OCI-LY7 (cell line): ENCODE results near the gene SPAG9. TPM values are rescaled to one million over a fixed set of nuclear protein-coding genes. Genes with fewer than 3 reads are reported as not detected.

Experiments
- BruUV-seq: library from RNA; stranded (reverse); fragments of 400-500 nt; replicated peaks from 2 replicates; lab custom pipeline; 2021; lab: Mats Ljungman, UMichigan
- CTCF ChIA-PET: fragments of 300-600 bp; sonication (Branson Sonifier 250); formaldehyde crosslinking; loops from one replicate; lab custom pipeline; 2022; ENCODE audit warnings: antibody characterized with exemption; ENCODE audit not compliant: unreplicated experiment; lab: Charles Lee
- POLR2A ChIA-PET: fragments of 300-600 bp; sonication (Branson Sonifier 250); formaldehyde crosslinking; loops from one replicate; lab custom pipeline; 2022; ENCODE audit warnings: antibody characterized with exemption; lab: Charles Lee
- DNase-seq: peaks from one replicate; pipeline ENCODE4 v3.0.0-alpha.2; 2015; ENCODE audit warnings: low spot score
- H2AFZ ChIP-seq: fragments of 200-600 bp; sonication (generic), shearing (Covaris generic); 2 replicates; pipeline ENCODE4 v1.6.1; 2014; ENCODE audit warnings: mild to moderate bottlenecking, antibody characterized with exemption, low read length, moderate library complexity
- H3K27ac ChIP-seq: fragments of 200-600 bp; sonication (generic); 2 replicates; pipeline ENCODE4 v1.5.1; 2014; ENCODE audit warnings: mixed run types, low read depth, mild to moderate bottlenecking, moderate library complexity, low read length, inconsistent platforms; ENCODE audit not compliant: poor library complexity, severe bottlenecking
- H3K36me3 ChIP-seq: fragments of 200-600 bp; sonication (generic); 2 replicates; pipeline ENCODE4 v1.6.1; 2014; ENCODE audit warnings: mild to moderate bottlenecking, antibody characterized with exemption, low read length, moderate library complexity, mixed read lengths; ENCODE audit not compliant: insufficient read depth
- H3K4me1 ChIP-seq: fragments of 200-600 bp; sonication (generic); 2 replicates; pipeline ENCODE4 v1.5.1; 2014; ENCODE audit warnings: mild to moderate bottlenecking, low read length; ENCODE audit not compliant: insufficient read depth, poor library complexity, severe bottlenecking
- H3K4me2 ChIP-seq: fragments of 200-600 bp; sonication (generic); 2 replicates; pipeline ENCODE4 v1.6.1; 2014; ENCODE audit warnings: mild to moderate bottlenecking, low read length
- H3K4me3 ChIP-seq: fragments of 200-600 bp; sonication (generic); 2 replicates; pipeline ENCODE4 v1.5.1; 2014; ENCODE audit warnings: mild to moderate bottlenecking, low read depth, low read length; ENCODE audit not compliant: poor library complexity, severe bottlenecking
- H3K79me2 ChIP-seq: fragments of 200-600 bp; sonication (generic); 2 replicates; pipeline ENCODE4 v1.6.1; 2016; ENCODE audit warnings: low read depth, mild to moderate bottlenecking, low read length, moderate library complexity, mixed read lengths; ENCODE audit not compliant: insufficient read depth
- H3K9me2 ChIP-seq: fragments of 200-600 bp; sonication (generic); 2 replicates; pipeline ENCODE4 v1.6.1; 2016; ENCODE audit warnings: mild to moderate bottlenecking, low read length, mixed read lengths; ENCODE audit not compliant: insufficient read depth
- H3K9me3 ChIP-seq: fragments of 200-600 bp; sonication (generic); 2 replicates; pipeline ENCODE4 v1.6.1; 2014; ENCODE audit warnings: mild to moderate bottlenecking, mixed run types, low read length, mixed read lengths
- H4K20me1 ChIP-seq: fragments of 200-600 bp; sonication (generic); 2 replicates; pipeline ENCODE4 v1.6.1; 2014; ENCODE audit warnings: mild to moderate bottlenecking, antibody characterized with exemption, low read length, moderate library complexity, mixed read lengths; ENCODE audit not compliant: insufficient read depth
- EZH2phosphoT487 ChIP-seq: fragments of 200-600 bp; sonication (generic); IDR thresholded peaks from 2 replicates; pipeline ENCODE4 v1.6.1; 2018; ENCODE audit warnings: low read depth, borderline replicate concordance, mild to moderate bottlenecking, mixed run types, antibody characterized with exemption, low read length, moderate library complexity, mixed read lengths
- intact Hi-C: fragments of 100-400 bp; cut with micrococcal nuclease; formaldehyde crosslinking; loops from one replicate; pipeline ENCODE4 v1.10.0; 2022; ENCODE audit not compliant: unreplicated experiment
- total RNA-seq, 2 experiments: library from RNA; depleted of rRNA in 1 of 2; stranded (reverse); fragments of >200 nt in 1 of 2; shearing (Covaris generic) in 1 of 2; gene quantifications; 2 replicates each; pipeline ENCODE4 v1.2.3, GENCODE V29; 2014 to 2022
- TF ChIP-seq, protein P1 (sequence below): fragments of 200-600 bp; sonication (generic); conservative IDR thresholded peaks from 2 replicates; pipeline ENCODE4 v1.5.1; 2014; ENCODE audit warnings: mild to moderate bottlenecking, antibody characterized with exemption, low read length, moderate library complexity, mixed read lengths

Gene SPAG9
- total RNA-seq, 2 experiments from 2014 or later, result 75.5 to 78.9 TPM

GRCh38 chr17:51147650-51148049 lies 27.0 kb upstream of the SPAG9 start:
- Histone ChIP-seq H3K79me2 (no peaks in the 10 kb centered on the region), H3K27ac (no peak overlapping the region), H3K9me3 (no peaks in the 10 kb centered on the region), H3K4me1 (peaks cover 5% of the 10 kb centered on the region), H3K4me3 (no peak overlapping the region), H3K9me2 (no peaks in the 10 kb centered on the region), H4K20me1 (no peaks in the 10 kb centered on the region), H2AFZ (no peak overlapping the region), H3K36me3 (no peaks in the 10 kb centered on the region), H3K4me2 (no peak overlapping the region)
- BruUV-seq, result no TSS peak
- intact Hi-C loops, result no loop called here
- no peak for TF ChIP-seq EZH2phosphoT487
- TF ChIP-seq, protein P1, sequence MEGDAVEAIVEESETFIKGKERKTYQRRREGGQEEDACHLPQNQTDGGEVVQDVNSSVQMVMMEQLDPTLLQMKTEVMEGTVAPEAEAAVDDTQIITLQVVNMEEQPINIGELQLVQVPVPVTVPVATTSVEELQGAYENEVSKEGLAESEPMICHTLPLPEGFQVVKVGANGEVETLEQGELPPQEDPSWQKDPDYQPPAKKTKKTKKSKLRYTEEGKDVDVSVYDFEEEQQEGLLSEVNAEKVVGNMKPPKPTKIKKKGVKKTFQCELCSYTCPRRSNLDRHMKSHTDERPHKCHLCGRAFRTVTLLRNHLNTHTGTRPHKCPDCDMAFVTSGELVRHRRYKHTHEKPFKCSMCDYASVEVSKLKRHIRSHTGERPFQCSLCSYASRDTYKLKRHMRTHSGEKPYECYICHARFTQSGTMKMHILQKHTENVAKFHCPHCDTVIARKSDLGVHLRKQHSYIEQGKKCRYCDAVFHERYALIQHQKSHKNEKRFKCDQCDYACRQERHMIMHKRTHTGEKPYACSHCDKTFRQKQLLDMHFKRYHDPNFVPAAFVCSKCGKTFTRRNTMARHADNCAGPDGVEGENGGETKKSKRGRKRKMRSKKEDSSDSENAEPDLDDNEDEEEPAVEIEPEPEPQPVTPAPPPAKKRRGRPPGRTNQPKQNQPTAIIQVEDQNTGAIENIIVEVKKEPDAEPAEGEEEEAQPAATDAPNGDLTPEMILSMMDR, result no peak
- ChIA-PET POLR2A (interaction anchor here (0.6 to 1.7 kb wide), 5 partner anchors 10 to 409 kb away, joined by 3 to 4 read pairs (median 3); no protein-coding TSS in a partner anchor), CTCF (no interaction called here)
- no peak for DNase-seq

DNA sequence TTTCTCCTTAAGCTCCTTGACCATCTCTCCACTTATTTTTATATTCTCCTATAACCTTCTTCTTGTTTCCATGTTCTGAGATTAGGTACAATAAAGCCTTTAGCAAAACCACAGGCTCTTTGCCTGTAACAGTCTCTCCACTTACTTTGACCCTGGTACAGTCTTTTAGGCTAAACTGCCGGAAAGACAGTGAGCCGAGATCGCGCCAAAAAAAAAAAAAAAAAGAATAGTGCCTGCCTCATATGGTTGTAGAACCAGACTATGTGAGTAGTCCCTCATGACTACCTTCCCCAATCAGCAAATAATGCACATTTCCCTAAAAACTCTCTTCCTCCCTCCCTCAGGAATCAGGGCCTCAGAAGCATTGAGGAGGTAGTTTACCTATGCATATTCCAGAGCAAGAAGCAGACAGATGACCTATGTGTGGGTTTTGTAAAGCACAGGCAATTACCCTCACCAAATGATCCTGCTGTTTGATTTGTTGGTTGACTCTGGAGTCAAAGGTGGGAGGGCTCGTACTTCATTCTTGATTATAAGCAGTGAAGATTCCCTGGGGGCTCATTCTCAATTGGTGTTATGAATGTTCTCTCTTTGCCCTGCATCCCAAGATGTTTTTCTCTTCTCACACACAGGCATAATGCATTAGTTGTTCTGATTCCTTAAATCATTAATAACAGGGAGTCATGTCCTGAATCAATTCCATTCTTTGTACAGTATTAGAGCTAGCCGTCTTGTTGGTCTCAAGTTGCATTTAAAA lies 23.8 kb upstream of the SPAG9 start:
- Histone ChIP-seq H3K4me2 (no peak overlapping the region), H2AFZ (no peak overlapping the region), H3K4me3 (no peak overlapping the region), H3K4me1 (no peaks in the 10 kb centered on the region), H3K9me2 (no peaks in the 10 kb centered on the region), H3K36me3 (no peaks in the 10 kb centered on the region), H4K20me1 (no peaks in the 10 kb centered on the region), H3K79me2 (no peaks in the 10 kb centered on the region), H3K27ac (no peak overlapping the region), H3K9me3 (no peaks in the 10 kb centered on the region)
- no TSS peak for BruUV-seq
- intact Hi-C loops, result no loop called here
- TF ChIP-seq, protein P1, result no peak
- no peak for TF ChIP-seq EZH2phosphoT487
- DNase-seq, result no peak
- ChIA-PET CTCF (no interaction called here), POLR2A (no interaction called here)

- no peak for DNase-seq
- H3K9me3 ChIP-seq, result no peaks in the 10 kb centered on the region
- H2AFZ ChIP-seq, result no peak overlapping the region
- no peaks in the 10 kb centered on the region for H3K9me2 ChIP-seq
- H4K20me1 ChIP-seq, result no peaks in the 10 kb centered on the region
- ChIA-PET CTCF (interaction anchor here (0.5 kb wide), 1 partner anchor 276 kb away, joined by 4 read pairs; the partner anchor contains the start of gene TOB1), POLR2A (interaction anchor here (0.6 kb wide), 1 partner anchor 16 kb away, joined by 4 read pairs; no protein-coding TSS in a partner anchor)
- H3K4me2 ChIP-seq, result no peak overlapping the region
- no peak overlapping the region for H3K4me3 ChIP-seq
- no TSS peak for BruUV-seq
- TF ChIP-seq, protein P1, result no peak
- TF ChIP-seq EZH2phosphoT487, result no peak
- intact Hi-C loops, result no loop called here
- H3K27ac ChIP-seq, result no peak overlapping the region
- H3K4me1 ChIP-seq, result no peaks in the 10 kb centered on the region
- no peaks in the 10 kb centered on the region for H3K79me2 ChIP-seq
- H3K36me3 ChIP-seq, result no peaks in the 10 kb centered on the region
Measured at GRCh38 chr17:51142597-51142996, 21.9 kb upstream of the SPAG9 start.
